ENCODE data around the gene NOS1AP. TPM values are rescaled to one million over a fixed set of nuclear protein-coding genes. Genes with fewer than 3 reads are reported as not detected.

The NOS1AP gene
- total RNA-seq, 1 experiment from 2014 or later, result 2.6 TPM

DNA sequence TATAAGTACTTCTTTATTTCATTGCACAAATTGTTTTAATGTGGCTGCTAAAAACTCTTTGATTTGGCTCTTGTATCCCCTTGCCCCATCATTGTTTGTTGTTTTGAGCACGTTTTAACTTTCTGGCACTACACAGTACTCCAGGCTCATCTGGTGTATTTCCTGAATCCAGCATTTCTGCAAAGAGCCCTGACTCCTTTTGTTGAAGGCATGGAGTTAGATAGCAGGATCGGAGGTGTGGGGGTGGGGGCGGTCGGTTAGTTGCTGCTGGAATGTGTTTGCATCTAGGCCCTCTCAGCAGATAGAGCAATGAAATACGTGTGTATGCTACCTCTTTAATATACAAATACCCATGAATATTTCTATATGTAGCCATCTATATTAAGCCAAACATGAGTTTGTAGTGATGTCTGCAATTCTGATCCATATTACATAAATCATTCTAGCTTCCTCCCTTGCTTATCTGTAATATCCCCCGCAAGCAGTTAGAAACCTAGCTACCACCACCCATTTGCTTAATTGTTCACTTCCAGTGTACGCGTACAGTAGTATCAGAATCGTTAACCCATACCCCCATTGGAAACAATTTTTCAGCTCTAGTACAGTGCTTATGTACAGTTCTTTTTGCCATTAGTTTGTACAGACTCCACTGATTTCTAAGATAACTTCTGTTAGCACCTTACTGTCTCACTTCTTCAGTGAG lies 106.0 kb downstream of the NOS1AP start:
- intact Hi-C loops (cut with micrococcal nuclease), result loop anchor here (5.0 kb wide), 1 partner anchor 102 kb away; no protein-coding TSS in a partner anchor
- no peak for ATAC-seq
- Histone ChIP-seq H3F3A (ENCODE audit: low read length, unreplicated experiment) (no peaks in the 10 kb centered on the region), H4K20me1 (ENCODE audit: low read length) (no peaks in the 10 kb centered on the region), H2AFZ (ENCODE audit: low read length) (no peak overlapping the region), H3K9me2 (replicated peaks; ENCODE audit: low read length) (no peaks in the 10 kb centered on the region), H3K4me1 (ENCODE audit: insufficient read depth, low read length) (peaks cover 19% of the 10 kb centered on the region), H3K4me3 (ENCODE audit: low read length) (no peak overlapping the region), H3K79me2 (ENCODE audit: low read length) (no peaks in the 10 kb centered on the region), H3K27me3 (ENCODE audit: low read length) (no peaks in the 10 kb centered on the region), H3K4me2 (ENCODE audit: low read length) (no peak overlapping the region), H3K9me3 (ENCODE audit: low read length) (no peaks in the 10 kb centered on the region), H3K36me3 (ENCODE audit: low read depth, low read length) (no peaks in the 10 kb centered on the region), H3K27ac (ENCODE audit: low read length) (no peak overlapping the region), H3K9ac (ENCODE audit: low read length) (no peak overlapping the region)
- CTCF ChIA-PET, result interaction anchor here (0.6 kb wide), 1 partner anchor 81 kb away, joined by 4 read pairs; no protein-coding TSS in a partner anchor
- POLR2A ChIA-PET (ENCODE audit: unreplicated experiment), result interaction anchor here (0.6 kb wide), 1 partner anchor 10 kb away, joined by 3 read pairs; no protein-coding TSS in a partner anchor
- TF ChIP-seq EZH2 (IDR thresholded peaks at IDR 0.05; ENCODE audit: low read length, unreplicated experiment) (no peak), EZH2phosphoT487 (IDR thresholded peaks at IDR 0.05; ENCODE audit: borderline replicate concordance, low read length) (no peak)
- TF ChIP-seq, protein P1, sequence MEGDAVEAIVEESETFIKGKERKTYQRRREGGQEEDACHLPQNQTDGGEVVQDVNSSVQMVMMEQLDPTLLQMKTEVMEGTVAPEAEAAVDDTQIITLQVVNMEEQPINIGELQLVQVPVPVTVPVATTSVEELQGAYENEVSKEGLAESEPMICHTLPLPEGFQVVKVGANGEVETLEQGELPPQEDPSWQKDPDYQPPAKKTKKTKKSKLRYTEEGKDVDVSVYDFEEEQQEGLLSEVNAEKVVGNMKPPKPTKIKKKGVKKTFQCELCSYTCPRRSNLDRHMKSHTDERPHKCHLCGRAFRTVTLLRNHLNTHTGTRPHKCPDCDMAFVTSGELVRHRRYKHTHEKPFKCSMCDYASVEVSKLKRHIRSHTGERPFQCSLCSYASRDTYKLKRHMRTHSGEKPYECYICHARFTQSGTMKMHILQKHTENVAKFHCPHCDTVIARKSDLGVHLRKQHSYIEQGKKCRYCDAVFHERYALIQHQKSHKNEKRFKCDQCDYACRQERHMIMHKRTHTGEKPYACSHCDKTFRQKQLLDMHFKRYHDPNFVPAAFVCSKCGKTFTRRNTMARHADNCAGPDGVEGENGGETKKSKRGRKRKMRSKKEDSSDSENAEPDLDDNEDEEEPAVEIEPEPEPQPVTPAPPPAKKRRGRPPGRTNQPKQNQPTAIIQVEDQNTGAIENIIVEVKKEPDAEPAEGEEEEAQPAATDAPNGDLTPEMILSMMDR (conservative IDR thresholded peaks at IDR 0.05; ENCODE audit: low read depth, low read length), result no peak
- no TSS peak for BruUV-seq (replicated peaks)
- DNase-seq, result no peak

DNA sequence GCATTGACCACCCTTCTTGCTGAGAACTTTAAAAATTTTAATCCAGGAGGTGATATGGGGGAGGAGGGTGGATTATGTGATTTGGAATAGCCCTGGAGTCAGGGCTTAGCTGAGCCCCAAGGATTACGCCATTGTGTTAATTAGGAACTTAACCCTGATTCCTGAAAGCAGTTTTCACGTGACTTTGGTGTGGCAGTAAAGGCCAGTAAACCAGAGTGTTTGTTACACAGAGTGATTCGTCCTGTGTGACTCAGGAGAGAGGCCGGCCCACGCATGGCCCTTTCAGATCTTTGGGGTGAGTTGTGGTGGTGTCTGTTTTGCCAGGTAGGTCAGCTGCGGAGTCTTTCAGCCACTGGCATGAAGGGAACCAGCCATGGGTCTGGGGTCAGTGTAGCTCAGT lies 107.6 kb downstream of the NOS1AP start:
- BruUV-seq (replicated peaks), result no TSS peak
- no peak overlapping the region for H3K27ac ChIP-seq (ENCODE audit: low read length)
- no peak overlapping the region for H3K9ac ChIP-seq (ENCODE audit: low read length)
- ChIA-PET POLR2A (ENCODE audit: unreplicated experiment) (no interaction called here), CTCF (no interaction called here)
- intact Hi-C loops (cut with micrococcal nuclease), result loop anchor here (5.0 kb wide), 1 partner anchor 100 kb away; no protein-coding TSS in a partner anchor
- no peaks in the 10 kb centered on the region for H3K36me3 ChIP-seq (ENCODE audit: low read depth, low read length)
- no peak for TF ChIP-seq EZH2 (IDR thresholded peaks at IDR 0.05; ENCODE audit: low read length, unreplicated experiment)
- TF ChIP-seq EZH2phosphoT487 (IDR thresholded peaks at IDR 0.05; ENCODE audit: borderline replicate concordance, low read length), result no peak
- TF ChIP-seq, protein P1 (conservative IDR thresholded peaks at IDR 0.05; ENCODE audit: low read depth, low read length), result no peak
- peak overlapping the region; percentile 16; the same call in 1 of the 2 replicates for H3K4me2 ChIP-seq (ENCODE audit: low read length)
- H3K4me1 ChIP-seq (ENCODE audit: insufficient read depth, low read length), result peaks cover 25% of the 10 kb centered on the region
- no peak overlapping the region for H2AFZ ChIP-seq (ENCODE audit: low read length)
- H4K20me1 ChIP-seq (ENCODE audit: low read length), result no peaks in the 10 kb centered on the region
- no peaks in the 10 kb centered on the region for H3K9me2 ChIP-seq (replicated peaks; ENCODE audit: low read length)
- H3K4me3 ChIP-seq (ENCODE audit: low read length), result no peak overlapping the region
- H3K79me2 ChIP-seq (ENCODE audit: low read length), result no peaks in the 10 kb centered on the region
- no peaks in the 10 kb centered on the region for H3F3A ChIP-seq (ENCODE audit: low read length, unreplicated experiment)
- no peaks in the 10 kb centered on the region for H3K9me3 ChIP-seq (ENCODE audit: low read length)
- no peaks in the 10 kb centered on the region for H3K27me3 ChIP-seq (ENCODE audit: low read length)
- ATAC-seq (peak; percentile 45), DNase-seq (peak; percentile 52)

DNA sequence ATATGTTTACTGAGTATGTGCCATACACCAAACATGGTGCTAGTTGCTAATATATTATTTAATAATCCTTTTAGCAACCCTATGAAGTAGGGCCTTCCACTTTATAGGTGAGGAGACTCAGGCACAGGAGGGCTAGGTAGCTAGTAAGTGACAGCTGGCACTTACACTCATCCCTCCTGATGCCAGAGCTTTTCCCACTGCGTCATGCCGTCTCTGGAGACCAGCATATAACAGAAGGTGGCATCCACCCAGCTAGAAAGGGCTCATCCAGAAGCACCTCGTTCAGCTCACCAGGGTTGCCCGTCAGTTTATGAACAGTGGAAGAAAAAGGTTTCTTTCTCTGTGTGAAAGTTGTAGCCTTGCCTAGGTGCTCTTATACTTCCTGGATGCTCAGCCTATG lies 108.9 kb downstream of the NOS1AP start:
- no peaks in the 10 kb centered on the region for H4K20me1 ChIP-seq (ENCODE audit: low read length)
- H3F3A ChIP-seq (ENCODE audit: low read length, unreplicated experiment), result no peaks in the 10 kb centered on the region
- DNase-seq (no peak), ATAC-seq (peak; percentile 6; the same call in 1 of the 2 replicates)
- H3K27ac ChIP-seq (ENCODE audit: low read length), result no peak overlapping the region
- H3K4me3 ChIP-seq (ENCODE audit: low read length), result no peak overlapping the region
- BruUV-seq (replicated peaks), result no TSS peak
- H2AFZ ChIP-seq (ENCODE audit: low read length), result no peak overlapping the region
- ChIA-PET POLR2A (ENCODE audit: unreplicated experiment) (no interaction called here), CTCF (interaction anchor here (1.0 kb wide), 1 partner anchor 51 kb away, joined by 3 read pairs; no protein-coding TSS in a partner anchor)
- H3K9me2 ChIP-seq (replicated peaks; ENCODE audit: low read length), result no peaks in the 10 kb centered on the region
- H3K4me2 ChIP-seq (ENCODE audit: low read length), result 0 out of 2 replicates have a peak overlapping the region, but pooled peaks have one; percentile 1
- H3K36me3 ChIP-seq (ENCODE audit: low read depth, low read length), result no peaks in the 10 kb centered on the region
- H3K4me1 ChIP-seq (ENCODE audit: insufficient read depth, low read length), result peaks cover 29% of the 10 kb centered on the region
- intact Hi-C loops (cut with micrococcal nuclease), result loop anchor here (2.0 to 5.0 kb wide), 4 partner anchors 38 to 108 kb away; no protein-coding TSS in a partner anchor
- no peaks in the 10 kb centered on the region for H3K79me2 ChIP-seq (ENCODE audit: low read length)
- H3K27me3 ChIP-seq (ENCODE audit: low read length), result no peaks in the 10 kb centered on the region
- H3K9me3 ChIP-seq (ENCODE audit: low read length), result no peaks in the 10 kb centered on the region
- no peak for TF ChIP-seq EZH2 (IDR thresholded peaks at IDR 0.05; ENCODE audit: low read length, unreplicated experiment)
- TF ChIP-seq, protein P1 (conservative IDR thresholded peaks at IDR 0.05; ENCODE audit: low read depth, low read length), result no peak
- TF ChIP-seq EZH2phosphoT487 (IDR thresholded peaks at IDR 0.05; ENCODE audit: borderline replicate concordance, low read length), result no peak
- no peak overlapping the region for H3K9ac ChIP-seq (ENCODE audit: low read length)
